ENCODE results near the gene INCENP. TPM values are rescaled to one million over a fixed set of nuclear protein-coding genes. Genes with fewer than 3 reads are reported as not detected.

The INCENP gene
- polyA plus RNA-seq, 1 donor from 2014 or later = 5.9 TPM

- no peak overlapping the region for H3K27ac ChIP-seq (ENCODE audit: low read length)
- H3K79me2 ChIP-seq (replicated peaks; ENCODE audit: insufficient read depth, low read length) = no peaks in the 10 kb centered on the region
- no peak overlapping the region for H3K9ac ChIP-seq (ENCODE audit: low read length)
- no peaks in the 10 kb centered on the region for H3K9me3 ChIP-seq (ENCODE audit: low read length)
- no peaks in the 10 kb centered on the region for H3K9me2 ChIP-seq (ENCODE audit: insufficient read depth, low read length)
- no peaks in the 10 kb centered on the region for H3F3A ChIP-seq (ENCODE audit: insufficient read depth, low read length, poor library complexity, severe bottlenecking)
- H3K4me3 ChIP-seq (ENCODE audit: low read length) = no peak overlapping the region
- no peaks in the 10 kb centered on the region for H4K20me1 ChIP-seq (ENCODE audit: insufficient read depth)
- no peaks in the 10 kb centered on the region for H3K36me3 ChIP-seq (ENCODE audit: insufficient read depth, low read length)
- H3K27me3 ChIP-seq (ENCODE audit: insufficient read depth, low read depth, low read length) = no peaks in the 10 kb centered on the region
- no peak overlapping the region for H2AFZ ChIP-seq (ENCODE audit: low read depth, low read length)
- H3K4me2 ChIP-seq (ENCODE audit: low read length) = no peak overlapping the region
- no peak for TF ChIP-seq SMC3 (conservative IDR thresholded peaks at IDR 0.05; ENCODE audit: poor library complexity)
- no peak for TF ChIP-seq POLR2AphosphoS5 (IDR thresholded peaks at IDR 0.05)
- no peak for TF ChIP-seq EP300 (conservative IDR thresholded peaks at IDR 0.05; ENCODE audit: poor library complexity, severe bottlenecking)
- no peak for TF ChIP-seq CTCF (IDR thresholded peaks at IDR 0.05; ENCODE audit: poor library complexity, severe bottlenecking)
- no peak for TF ChIP-seq REST (IDR thresholded peaks at IDR 0.05; ENCODE audit: borderline replicate concordance)
Measured at GRCh38 chr11:62201376-62201775, 77.6 kb downstream of the INCENP start.

Other genes starting within 250 kb of the INCENP start
- gene FADS3, start 232.5 kb upstream of the INCENP start, polyA plus RNA-seq = 35.4 and 45.7 TPM in 2 replicates
- gene RAB3IL1, start 206.4 kb upstream of the INCENP start, polyA plus RNA-seq = 1.6 and 4.0 TPM in 2 replicates
- gene BEST1, start 173.7 kb upstream of the INCENP start, polyA plus RNA-seq = 6.4 and 7.7 TPM in 2 replicates
- gene FTH1, start 156.4 kb upstream of the INCENP start, polyA plus RNA-seq = 540 and 597 TPM in 2 replicates
- gene SCGB1D1, start 66.2 kb downstream of the INCENP start, polyA plus RNA-seq = not detected in 2 replicates
- gene SCGB2A1, start 84.7 kb downstream of the INCENP start, polyA plus RNA-seq = not detected in 2 replicates
- not detected in 2 replicates for gene SCGB1D2, start 118.2 kb downstream of the INCENP start, polyA plus RNA-seq
- not detected in 2 replicates for gene SCGB2A2, start 146.1 kb downstream of the INCENP start, polyA plus RNA-seq
- not detected in 2 replicates for gene SCGB1D4, start 175.1 kb downstream of the INCENP start, polyA plus RNA-seq
- gene ASRGL1, start 213.4 kb downstream of the INCENP start, polyA plus RNA-seq = 129 and 141 TPM in 2 replicates